NCI-H2029 treated with DMSO at 0.1 percent for 48 hours (cell line): ENCODE measurements around the gene RBMS3.
A peak's percentile ranks its signal among the peaks of the same experiment; 100 is the strongest.

Experiments used
- DNase-seq: peaks from one replicate; lab custom pipeline; 2025; lab: John Stamatoyannopoulos, UW

RBMS3 gene

DNA sequence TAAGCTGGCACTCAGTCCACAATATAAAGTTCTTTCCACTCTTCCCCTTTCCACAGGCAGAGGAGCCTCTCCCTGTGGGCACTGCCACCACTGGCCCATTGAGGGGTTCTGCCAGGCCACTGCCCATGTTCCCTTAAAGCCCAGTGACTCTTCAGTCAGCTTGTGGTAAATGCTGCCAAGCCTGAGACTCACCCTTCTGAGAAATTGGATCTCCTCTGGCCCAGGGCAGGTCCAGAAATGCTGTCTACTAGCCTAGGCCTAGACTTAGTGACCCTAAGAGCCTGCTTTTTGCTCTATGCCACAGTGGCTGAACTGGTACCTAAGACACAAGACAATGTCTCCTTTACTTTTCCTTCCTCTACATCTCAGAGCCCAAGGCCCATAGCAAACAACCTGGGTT lies 295.8 kb downstream of the RBMS3 start:
- DNase-seq = no peak

DNA sequence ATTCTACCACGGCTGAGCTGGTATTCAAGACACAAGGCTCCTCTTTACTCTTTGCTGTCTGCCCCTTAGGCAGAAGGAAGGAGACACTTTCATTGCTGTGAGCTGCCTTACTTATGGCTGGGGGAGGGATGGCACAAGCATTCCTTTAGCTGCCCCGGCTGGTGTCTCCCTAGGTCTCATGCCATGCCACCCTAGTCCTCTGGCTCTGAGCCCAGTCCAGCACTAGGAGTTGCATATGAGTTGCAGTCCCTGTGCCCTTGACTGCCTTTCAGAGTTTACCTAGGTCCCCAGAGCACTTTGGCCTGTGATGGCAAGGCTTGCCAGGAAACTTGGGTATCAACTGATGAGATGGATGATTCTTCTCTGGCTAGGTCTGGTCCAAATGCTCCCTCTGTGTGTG lies 296.4 kb downstream of the RBMS3 start:
- DNase-seq = no peak

DNA sequence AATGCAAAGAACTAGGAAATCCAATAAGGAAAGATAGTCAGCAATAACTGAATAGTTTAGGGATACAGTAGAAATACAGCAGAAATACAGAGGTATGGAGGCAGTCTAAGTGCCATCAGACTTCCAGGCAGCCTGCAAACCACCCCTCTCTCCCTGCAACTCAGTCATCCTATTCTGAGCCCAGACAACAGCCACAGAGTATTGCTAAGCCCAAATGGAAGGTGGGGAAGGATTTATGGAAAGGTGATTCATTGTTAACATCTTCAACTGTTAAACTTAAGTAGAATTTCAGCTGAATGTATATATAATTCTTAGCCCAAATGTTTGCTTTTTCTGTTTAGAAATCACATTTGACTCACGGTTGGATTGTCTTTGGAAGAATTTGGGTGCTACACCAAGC lies 300.4 kb downstream of the RBMS3 start:
- no peak for DNase-seq

DNA sequence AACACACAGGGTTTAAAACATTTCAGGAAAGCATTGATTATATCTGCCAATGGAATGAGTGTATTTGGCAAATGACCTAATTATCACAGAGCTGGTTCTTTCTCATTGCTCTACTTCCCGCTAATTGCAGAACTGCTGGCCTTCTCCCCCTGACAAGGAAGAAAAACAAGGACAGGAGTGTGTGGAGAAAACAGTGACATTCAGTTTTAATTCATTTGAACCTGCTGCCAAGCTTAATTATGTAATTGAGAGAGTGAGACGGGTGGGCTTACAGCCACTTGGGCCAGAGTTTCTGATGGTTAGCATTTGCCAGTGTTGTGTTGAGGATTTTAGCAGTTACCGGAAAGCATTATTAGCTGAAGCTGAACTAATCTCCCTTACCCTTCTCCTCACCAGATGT lies 301.4 kb downstream of the RBMS3 start:
- no peak for DNase-seq

DNA sequence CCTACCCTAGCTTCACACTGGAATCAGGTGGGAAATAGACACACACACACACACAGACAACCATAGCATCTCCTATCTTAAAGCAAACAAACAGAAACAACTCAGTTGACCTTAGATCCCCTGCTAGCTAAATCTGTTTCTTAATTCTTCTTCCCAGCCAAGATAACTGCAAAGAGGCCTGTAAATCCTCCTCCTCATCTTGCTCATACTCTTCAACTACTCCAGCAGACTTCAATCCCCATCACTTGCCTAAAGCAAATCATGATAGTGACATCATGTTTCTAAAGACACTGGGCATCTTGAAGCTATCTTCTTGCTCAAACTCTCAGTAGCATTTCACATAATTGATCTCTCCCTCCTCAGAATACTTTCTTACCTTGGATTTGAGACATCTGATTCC lies 303.0 kb downstream of the RBMS3 start:
- DNase-seq = no peak

DNA sequence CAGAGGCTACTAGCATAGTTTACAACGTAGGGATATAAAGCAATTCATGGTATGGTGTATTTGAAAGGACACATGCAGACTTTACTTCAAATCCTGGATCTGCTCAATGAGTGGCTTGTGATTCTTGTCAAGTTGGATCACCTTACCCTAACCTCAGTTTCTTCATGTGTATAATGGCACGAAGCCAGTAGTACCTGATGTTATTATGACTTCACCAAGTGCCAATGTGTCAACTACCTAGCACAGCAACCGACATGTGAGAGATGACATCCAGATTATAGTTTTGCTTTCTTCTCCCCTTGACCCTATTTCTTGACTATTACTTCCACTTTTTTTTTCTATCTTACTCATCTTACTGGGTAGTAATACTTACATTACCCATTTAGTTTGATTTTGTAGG lies 304.5 kb downstream of the RBMS3 start:
- DNase-seq = no peak

DNA sequence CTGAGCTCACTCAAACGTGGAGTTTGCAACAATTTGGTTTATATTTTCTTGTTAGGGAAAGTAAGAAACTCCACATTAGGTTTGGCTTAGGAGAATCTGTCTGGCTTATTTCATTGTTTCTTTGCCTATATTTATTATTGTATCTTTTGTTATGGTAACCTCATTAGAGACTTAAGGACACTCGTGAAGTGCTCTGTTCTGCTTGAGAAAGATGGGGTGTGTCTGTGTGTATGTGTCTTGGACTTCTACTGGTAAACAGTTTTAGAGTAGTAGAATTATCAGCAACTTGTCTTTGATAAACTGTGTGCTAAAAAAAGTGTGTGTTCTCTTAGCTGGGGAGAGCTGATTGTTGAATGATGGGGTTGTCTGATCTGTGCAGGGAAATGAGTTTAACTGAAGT lies 306.5 kb downstream of the RBMS3 start:
- no peak for DNase-seq

DNA sequence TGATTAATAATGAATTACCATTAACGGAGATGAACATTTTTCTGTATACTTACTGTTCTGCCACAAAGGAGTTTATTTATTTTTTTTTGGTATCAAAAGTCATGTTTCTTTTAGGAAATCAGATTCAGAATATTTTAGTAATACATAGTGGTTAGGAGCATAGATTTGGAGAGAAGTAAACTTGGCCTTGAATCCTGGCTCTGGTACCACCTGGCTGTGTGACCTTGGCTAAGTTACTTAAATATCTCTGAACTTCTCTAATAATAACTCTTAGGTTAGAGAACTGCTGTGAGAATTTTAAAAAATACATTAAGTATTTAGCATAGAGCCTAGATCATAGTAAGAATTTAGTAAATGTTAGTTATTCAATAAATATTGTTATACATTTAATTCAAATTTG lies 309.1 kb downstream of the RBMS3 start:
- no peak for DNase-seq

DNA sequence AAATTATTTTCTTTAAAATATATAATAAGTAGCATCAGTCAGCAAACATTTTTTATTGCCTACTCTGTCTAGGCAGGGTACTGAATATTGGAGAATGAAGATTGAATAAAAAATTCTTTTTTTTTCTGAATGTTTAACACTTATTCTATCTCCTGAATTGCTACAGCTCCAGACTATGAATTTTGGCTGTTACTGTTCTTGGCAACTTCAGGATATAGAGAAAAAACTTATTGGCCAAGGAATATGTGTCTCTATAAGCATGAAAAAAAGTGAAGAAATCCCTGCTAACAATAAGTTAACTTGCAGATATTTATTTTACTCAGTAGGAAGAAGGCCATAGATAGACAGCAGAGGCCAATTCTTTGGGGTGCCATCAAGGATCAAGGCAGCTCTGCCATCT lies 309.6 kb downstream of the RBMS3 start:
- DNase-seq = no peak

DNA sequence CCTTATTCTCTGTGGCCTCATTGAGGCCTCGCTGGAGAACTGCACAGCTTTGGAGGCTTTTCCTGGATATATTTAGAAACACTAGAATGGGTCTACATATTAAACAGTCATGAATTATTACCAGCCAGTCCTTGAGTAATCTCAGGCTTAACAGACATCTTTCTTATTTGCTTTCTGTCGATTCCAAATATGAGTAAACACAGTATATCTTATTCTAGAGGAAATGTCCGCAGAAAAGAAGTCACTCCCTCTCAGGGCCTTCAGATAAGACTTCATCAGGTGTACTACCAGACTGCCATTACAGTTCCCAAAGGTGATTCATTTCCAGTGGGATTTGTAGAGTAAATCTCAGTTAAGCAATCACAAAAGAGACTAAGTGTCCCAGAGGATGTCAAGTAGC lies 310.7 kb downstream of the RBMS3 start:
- DNase-seq = no peak

DNA sequence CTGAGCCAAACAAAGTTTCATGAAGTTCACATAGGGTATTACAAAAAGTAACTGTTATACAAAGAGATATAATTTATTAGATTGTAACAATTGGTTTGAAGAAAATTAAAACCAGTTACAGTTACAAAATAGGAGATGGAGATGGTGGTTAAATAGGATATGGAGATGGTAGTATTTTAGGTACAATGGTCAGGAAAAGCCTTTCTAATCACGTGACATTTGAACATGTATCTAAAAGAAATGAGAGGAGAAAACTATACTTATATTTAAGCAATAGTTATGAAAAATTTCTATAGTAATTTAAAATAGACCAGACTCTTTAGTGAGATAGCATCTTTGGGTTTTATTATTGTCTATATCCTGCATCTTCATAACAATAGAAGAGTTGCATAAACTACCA lies 312.9 kb downstream of the RBMS3 start:
- no peak for DNase-seq

DNA sequence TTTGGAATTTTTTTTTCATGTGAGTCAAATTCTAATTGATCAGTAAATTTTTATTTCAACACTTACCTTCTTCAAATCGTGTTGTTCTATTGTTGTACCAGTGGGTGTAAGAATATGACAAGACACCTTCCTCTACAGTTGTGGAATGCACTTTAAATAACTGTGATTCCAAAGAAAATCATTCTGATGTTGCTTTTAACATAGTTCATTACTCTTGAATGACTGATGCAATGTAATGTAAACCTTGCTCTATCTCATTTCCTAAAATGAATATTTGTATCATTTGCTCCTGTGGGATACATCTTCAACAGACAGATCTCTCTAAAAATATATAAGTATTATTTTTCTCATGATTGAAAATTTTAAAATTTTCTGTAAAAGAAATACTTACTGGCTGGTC lies 313.4 kb downstream of the RBMS3 start:
- DNase-seq = no peak

DNA sequence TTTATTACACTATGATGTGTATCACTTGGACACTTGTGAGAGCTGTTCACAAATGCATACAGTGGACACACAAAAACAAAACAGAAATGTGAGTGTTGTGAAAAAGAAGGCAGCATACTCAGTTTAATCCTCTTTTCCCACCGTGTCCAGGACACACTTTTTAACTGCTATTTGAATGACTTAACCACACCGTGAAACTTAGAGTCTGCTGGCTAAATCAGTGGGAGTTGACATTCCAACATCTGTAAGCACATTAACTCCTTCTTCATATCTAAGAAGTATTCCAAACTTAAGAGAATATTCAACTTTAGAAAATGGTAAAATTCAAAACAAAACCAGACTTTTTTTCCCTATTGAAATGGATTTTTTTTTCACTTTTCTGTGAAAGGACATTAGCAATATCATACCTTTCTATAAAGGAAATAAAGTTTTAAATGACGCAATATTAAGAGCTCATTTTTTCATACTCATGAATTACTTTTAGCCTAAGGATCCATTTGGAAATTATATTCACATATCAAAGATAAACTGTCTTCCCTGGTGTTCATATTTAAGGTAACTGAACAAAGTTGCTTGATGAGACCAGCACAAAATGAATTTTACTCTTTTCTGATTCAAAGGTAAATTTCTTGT lies 316.6 kb downstream of the RBMS3 start:
- DNase-seq = no peak

DNA sequence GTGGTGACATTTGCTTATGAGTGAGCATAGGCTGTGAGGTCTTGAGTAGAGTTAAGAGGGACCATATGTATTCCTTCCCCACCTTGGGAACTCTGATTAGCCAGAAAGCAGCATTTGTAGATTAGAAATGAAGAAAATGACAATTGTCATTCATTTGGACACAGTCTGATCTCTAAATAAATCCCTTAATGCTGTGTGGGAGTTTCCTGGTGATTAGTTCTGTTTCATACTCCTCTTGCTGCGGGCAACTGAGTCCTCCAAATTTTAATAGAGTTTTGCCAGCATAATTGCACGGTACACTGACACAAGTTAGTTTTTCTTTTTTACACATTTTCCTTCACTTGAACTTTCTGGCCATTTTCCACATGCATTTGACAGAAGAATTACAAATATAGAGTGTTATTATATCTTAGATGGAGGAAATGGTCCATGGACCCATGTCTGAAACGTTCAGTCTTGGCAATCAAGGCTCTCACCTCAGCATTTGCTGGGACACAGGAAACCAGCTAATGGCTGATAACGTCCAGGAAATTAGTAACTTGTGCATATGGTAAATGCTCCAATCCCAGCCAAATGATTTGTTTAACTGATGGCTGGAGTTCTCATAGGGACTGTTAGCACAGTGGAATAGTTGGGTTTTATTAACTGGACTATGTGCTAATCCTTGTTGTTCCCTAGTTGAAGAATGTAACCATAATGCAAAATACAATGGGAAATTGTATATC lies 321.2 kb downstream of the RBMS3 start:
- no peak for DNase-seq

DNA sequence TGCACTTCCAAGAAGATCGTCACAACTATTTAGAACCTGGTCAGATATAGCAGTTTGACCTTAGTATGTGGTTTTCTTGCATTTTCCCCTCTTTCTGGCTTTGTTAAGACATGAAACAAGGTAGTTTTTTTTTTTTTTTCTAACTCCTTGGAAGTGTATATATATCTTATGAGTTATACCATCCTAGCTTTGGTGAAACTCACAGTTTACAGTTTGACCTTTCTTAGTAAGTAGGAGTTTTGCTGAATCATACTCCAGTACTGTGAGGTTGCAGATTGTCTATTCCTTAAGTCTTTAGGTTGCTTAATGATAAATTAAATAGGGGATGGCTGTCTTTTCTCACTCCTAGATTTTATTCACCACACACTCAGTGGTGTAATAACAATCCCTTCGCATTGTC lies 325.0 kb downstream of the RBMS3 start:
- DNase-seq = no peak

DNA sequence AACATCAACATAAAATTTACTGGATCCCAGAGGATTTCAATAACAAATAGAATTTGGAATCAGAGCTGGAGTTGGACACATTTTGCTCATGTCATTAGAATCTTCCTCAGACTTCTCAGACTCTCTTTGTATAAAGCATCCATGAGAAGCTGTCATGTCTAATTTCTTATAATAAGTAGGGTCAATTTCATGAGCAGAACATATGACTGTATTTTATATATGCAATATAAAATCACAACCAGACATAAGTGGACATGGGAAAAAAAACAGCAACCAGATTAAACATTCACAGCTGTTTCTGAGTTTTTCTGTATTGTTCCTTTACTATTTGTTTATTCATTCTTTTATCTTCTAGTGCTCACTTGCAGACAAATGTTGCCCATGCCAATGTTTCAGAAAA lies 325.5 kb downstream of the RBMS3 start:
- no peak for DNase-seq

DNA sequence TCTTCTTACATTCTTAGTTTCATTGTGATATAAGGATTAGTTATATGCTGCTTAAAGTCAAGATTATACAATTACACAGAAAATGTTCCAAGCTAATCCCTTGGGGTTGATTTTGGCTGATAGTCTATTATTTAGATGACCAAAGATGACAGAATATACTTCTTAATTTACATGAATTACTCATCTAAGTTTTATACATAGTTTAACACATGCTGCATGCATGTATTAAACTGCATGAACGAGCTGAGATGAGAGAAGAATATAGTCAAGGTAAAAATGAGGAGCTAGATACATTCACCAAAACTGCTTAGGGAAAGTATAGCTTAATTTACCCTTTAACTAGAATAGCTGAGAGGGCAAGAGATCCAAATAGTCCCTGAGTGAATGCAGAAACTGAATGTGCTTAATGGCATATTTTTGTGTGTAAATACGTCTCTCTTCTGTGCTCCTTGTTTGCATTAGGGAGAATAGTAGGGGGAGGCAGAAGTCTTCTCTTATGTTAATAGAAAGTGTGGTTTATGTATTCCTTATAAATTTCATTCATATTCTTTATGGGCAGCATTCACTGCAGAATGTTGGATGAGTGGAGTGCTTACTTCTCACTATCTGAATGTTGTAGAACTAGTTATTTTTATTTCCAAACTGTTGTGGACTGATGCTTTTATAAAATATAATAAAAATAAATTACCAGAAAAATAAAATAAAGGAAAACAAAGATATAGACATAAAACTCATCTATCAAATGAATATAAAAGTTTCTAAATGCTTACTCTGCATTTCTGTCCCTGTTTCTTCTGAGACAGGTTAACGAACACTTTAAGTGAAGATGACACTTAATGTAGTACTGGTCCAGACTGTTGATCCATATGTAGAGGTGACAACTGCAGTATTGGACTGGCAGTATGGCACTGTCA lies 327.8 kb downstream of the RBMS3 start:
- DNase-seq = no peak

DNA sequence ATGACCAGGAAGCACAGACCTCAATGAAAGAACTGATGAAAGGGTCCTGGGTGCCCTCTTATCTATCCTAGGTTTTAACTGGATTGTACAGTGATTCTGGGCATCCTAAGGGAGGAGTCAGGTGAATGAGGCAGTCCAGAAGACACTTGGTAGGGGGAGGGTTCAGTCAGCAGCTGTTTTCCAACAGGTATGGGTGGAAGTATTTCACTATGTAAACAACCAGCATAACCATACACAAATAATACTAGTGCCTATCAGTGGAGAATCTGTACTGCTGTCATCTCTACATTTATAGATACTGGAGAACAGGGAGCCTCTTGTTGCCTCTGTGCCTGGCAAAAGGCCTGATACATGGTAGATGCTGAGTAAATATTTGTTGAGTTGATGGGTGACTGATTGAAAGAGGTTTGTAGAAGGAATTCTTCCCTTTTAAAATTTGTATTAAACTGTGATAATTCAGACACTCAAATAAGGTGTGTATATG lies 328.5 kb downstream of the RBMS3 start:
- DNase-seq = peak; percentile 97

DNA sequence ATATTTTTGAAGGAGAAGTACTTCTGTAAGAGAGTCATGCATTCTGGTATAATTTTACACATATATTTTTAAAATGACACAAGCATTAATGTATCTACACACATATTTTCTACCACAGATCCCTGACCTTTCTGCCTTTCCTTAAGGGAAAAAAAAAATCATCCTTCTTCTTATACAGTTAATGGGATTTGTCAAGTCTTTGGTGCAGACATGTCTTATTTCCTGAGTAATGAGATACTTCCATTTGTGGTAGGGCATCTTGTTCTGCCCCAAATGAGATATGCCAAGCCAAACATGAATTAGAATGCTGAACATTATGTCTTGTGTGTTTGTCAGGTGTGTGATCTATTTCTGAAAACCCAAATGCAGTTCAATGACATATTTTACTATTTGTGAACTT lies 329.9 kb downstream of the RBMS3 start:
- no peak for DNase-seq

DNA sequence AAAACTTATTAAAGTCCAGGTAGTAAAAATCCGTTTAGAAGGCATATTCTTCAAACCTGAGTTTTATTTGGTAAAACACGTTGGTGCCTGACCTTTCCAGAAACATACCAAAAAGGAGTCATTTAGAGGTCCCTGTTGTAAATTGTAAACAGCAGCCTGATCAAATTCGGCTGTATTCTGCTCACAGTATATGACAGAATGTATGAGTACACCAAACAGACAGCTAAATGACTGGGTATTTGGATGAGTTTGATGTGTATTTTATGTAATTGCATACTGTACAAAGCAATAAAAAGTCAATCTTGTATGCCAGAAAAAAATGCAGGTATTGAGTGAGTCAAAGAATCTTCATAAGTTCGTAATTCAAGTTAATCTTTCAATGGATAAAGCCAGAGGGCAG lies 330.4 kb downstream of the RBMS3 start:
- no peak for DNase-seq

DNA sequence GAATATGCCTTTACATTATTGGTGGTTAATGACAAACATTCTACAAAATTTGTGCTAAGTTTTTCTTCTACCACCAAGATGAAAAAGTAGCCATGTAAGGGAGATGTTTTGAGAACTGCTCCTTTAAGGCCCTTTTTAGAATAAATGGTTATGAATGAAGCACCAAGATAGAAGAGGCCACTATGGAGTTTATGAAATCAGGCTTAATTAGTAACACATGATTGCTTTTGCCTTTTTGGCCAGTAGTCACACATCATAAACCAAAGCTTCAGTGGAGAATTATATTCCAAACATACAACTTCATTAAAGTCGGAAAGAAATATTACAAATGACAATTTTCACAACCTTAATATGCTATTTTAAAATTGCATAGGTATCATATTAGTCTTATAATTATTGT lies 331.7 kb downstream of the RBMS3 start:
- DNase-seq = no peak

DNA sequence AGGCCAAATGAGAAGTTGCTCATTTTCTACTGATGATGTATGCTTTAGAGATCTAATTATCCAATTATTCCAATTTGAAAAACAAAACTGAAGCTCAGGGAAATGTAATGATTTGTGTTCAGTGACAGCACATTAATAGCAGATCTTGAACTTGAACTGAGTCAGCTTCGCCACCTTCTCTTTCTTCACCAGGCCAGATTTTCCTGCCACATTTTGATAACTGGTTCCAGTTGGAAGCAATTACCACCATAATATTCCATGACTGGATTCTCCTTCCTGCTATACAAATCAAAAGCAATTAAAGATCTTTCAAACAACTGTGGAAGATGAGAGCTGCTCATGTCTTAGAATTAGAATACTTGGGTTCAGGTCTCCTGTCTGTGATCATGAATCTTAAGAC lies 334.1 kb downstream of the RBMS3 start:
- DNase-seq = no peak
